K562 (cell line): ENCODE measurements around the gene LAMA1. TPM values are rescaled to one million over a fixed set of nuclear protein-coding genes. Genes with fewer than 3 reads are reported as not detected.

Source experiments
- ATAC-seq: fragments of 200-7000 bp; cut with Tn5 transposase; 3 replicates; pipeline ENCODE4 v1.9.1; 2020; ENCODE audit warnings: moderate library complexity
- BruUV-seq: library from RNA; stranded (reverse); fragments of 400-500 nt; replicated peaks from 2 replicates; lab custom pipeline; 2021; lab: Mats Ljungman, UMichigan
- CTCF ChIA-PET: fragments of 300-600 bp; formaldehyde crosslinking; extraction: SDS; loops from one replicate; lab custom pipeline; 2021; ENCODE audit warnings: low intra/inter-chr PET ratio; lab: Yijun Ruan, JAX
- POLR2A ChIA-PET: fragments of 300-600, 350-650 bp; sonication (Branson Sonifier 250); formaldehyde crosslinking; extraction: SDS; loops from one replicate; lab custom pipeline; 2021; ENCODE audit warnings: antibody characterized with exemption, inconsistent platforms; lab: Yijun Ruan, JAX
- DNase-seq, 4 experiments: peaks; one replicate each; pipeline versions ENCODE4 v3.0.0 to v3.0.0-alpha.2; 2011 to 2018; ENCODE audit warnings: low spot score in 3 of 4, mixed read lengths in 3 of 4; ENCODE audit errors: extremely low read depth in 1 of 4
- FAIRE-seq: peaks from 2 replicates; lab custom pipeline; 2011; peaks lifted over from hg19 to GRCh38; lab: Jason Lieb, UNC
- H2AFZ ChIP-seq: 2 replicates; pipeline ENCODE4 v1.6.0; 2011; ENCODE audit warnings: low read depth, low read length, control low read depth, inconsistent platforms
- H3K27ac ChIP-seq: fragments of 200-600 bp; 3 replicates; pipeline ENCODE4 v1.8.0; 2011; ENCODE audit warnings: low read depth, mild to moderate bottlenecking, control low read depth, inconsistent platforms, low read length, moderate library complexity, mixed read lengths; ENCODE audit errors: extremely low read depth
- H3K27me3 ChIP-seq, 2 experiments: fragments of 300-600 bp in 1 of 2; 2 replicates in 1 of 2; 3 replicates in 1 of 2; pipeline versions ENCODE4 v1.6.0 to v1.8.0; 2011; ENCODE audit warnings: inconsistent platforms in 2 of 2, low read length in 2 of 2, mild to moderate bottlenecking in 1 of 2, mixed read lengths in 1 of 2, moderate library complexity in 1 of 2; ENCODE audit not compliant: control insufficient read depth in 2 of 2, insufficient read depth in 2 of 2
- H3K36me3 ChIP-seq: fragments of 300-600 bp; 3 replicates; pipeline ENCODE4 v1.8.0; 2011; ENCODE audit warnings: mild to moderate bottlenecking, low read length, inconsistent platforms; ENCODE audit not compliant: control insufficient read depth, insufficient read depth
- H3K4me1 ChIP-seq, 2 experiments: fragments of 200-600 bp in 1 of 2; replicated peaks in 1 of 2; 2 replicates in 1 of 2; 3 replicates in 1 of 2; pipeline versions ENCODE4 v1.5.1 to v1.8.0; 2011; ENCODE audit warnings: inconsistent platforms in 2 of 2, low read length in 2 of 2, mild to moderate bottlenecking in 1 of 2, mixed read lengths in 1 of 2, moderate library complexity in 1 of 2; ENCODE audit not compliant: control insufficient read depth in 2 of 2, insufficient read depth in 2 of 2
- H3K4me2 ChIP-seq: 2 replicates; pipeline ENCODE4 v1.6.1; 2011; ENCODE audit warnings: low read length, control low read depth, inconsistent platforms, mixed read lengths; ENCODE audit not compliant: insufficient read depth
- H3K4me3 ChIP-seq: fragments of 200-600 bp; sonication (generic), shearing (Covaris generic); 2 replicates; pipeline ENCODE4 v1.5.1; 2016; ENCODE audit warnings: control low read depth, inconsistent platforms
- H3K79me2 ChIP-seq: fragments of 200-600 bp; 3 replicates; pipeline ENCODE4 v1.8.0; 2011; ENCODE audit warnings: low read length, inconsistent platforms; ENCODE audit not compliant: control insufficient read depth, insufficient read depth
- H3K9ac ChIP-seq, 2 experiments: 2 replicates each; pipeline versions ENCODE4 v1.6.0 to v1.6.1; 2011; ENCODE audit warnings: low read depth in 2 of 2, low read length in 2 of 2, control low read depth in 1 of 2, inconsistent platforms in 1 of 2, mild to moderate bottlenecking in 1 of 2, mixed read lengths in 1 of 2; ENCODE audit not compliant: insufficient read depth in 1 of 2
- H3K9me1 ChIP-seq: one replicate; pipeline ENCODE4 v1.6.0; 2011; ENCODE audit warnings: inconsistent platforms, mild to moderate bottlenecking, low read length, moderate library complexity; ENCODE audit not compliant: control insufficient read depth, insufficient read depth
- H3K9me3 ChIP-seq: replicated peaks from 2 replicates; pipeline ENCODE4 v1.5.1; 2011; ENCODE audit warnings: low read depth, low read length, inconsistent platforms; ENCODE audit not compliant: control insufficient read depth, insufficient read depth
- H4K20me1 ChIP-seq: replicated peaks from 2 replicates; pipeline ENCODE4 v1.6.1; 2011; ENCODE audit warnings: low read length, inconsistent platforms, mixed read lengths; ENCODE audit not compliant: control insufficient read depth, insufficient read depth
- DNMT1 ChIP-seq: fragments of 450-650 bp; IDR thresholded peaks from 2 replicates; pipeline ENCODE4 v1.6.1; 2016; ENCODE audit warnings: antibody characterized with exemption, mild to moderate bottlenecking
- EGR1 ChIP-seq: fragments of 450-650 bp; conservative IDR thresholded peaks from 2 replicates; pipeline ENCODE4 v1.6.1; 2017; ENCODE audit warnings: mild to moderate bottlenecking
- MEIS2 ChIP-seq: fragments of 450-650 bp; IDR thresholded peaks from 2 replicates; pipeline ENCODE4 v1.6.1; 2014; ENCODE audit warnings: mild to moderate bottlenecking; ENCODE audit not compliant: partially characterized antibody
- NONO ChIP-seq, 2 experiments: fragments of 200-400 bp in 1 of 2; fragments of 450-650 bp in 1 of 2; formaldehyde crosslinking in 1 of 2; IDR thresholded peaks; 2 replicates each; pipeline ENCODE4 v1.6.1; 2017; ENCODE audit warnings: low read depth in 2 of 2, mild to moderate bottlenecking in 2 of 2, moderate library complexity in 2 of 2, low read length in 1 of 2
- XRCC4 ChIP-seq: IDR thresholded peaks from one replicate; pipeline ENCODE4 v1.6.1; 2011; ENCODE audit not compliant: insufficient read depth, insufficient read length; ENCODE audit errors: extremely low read depth
- ZBED1 ChIP-seq: IDR thresholded peaks from 2 replicates; pipeline ENCODE4 v1.6.1; 2014
- ZNF197 ChIP-seq: fragments of 200-800 bp; sonication (Bioruptor generic); IDR thresholded peaks from 2 replicates; pipeline ENCODE4 v1.6.1; 2016; ENCODE audit warnings: low read depth, missing genetic modification characterization, missing compliant biosample characterization
- WGBS: fragments of 100-300 bp; shearing (Covaris generic); methylation state at CpG from one replicate; pipeline ENCODE4 v1.1.6; 2016; ENCODE audit warnings: low coverage, mixed read lengths; ENCODE audit not compliant: insufficient coverage; ENCODE audit errors: missing lambda C conversion rate; 5-methylcytosine and 5-hydroxymethylcytosine counted together
- in situ Hi-C: fragments of 300-500 bp; cut with MboI; formaldehyde crosslinking; loops from 4 replicates; pipeline ENCODE4 v1.15.0; 2018; ENCODE audit warnings: inconsistent platforms, mixed read lengths
- intact Hi-C: fragments of 100-400 bp; cut with micrococcal nuclease; formaldehyde crosslinking; loops from 2 replicates; pipeline ENCODE4 v1.14.2; 2022
- polyA plus RNA-seq, 8 experiments: library from polyadenylated mRNA; depleted of rRNA in 4 of 8; stranded (reverse) in 5 of 8; unstranded in 3 of 8; fragments of >200 nt; fragmentation: Nextera tagmentation in 2 of 8; fragmentation: Illumina TruSeq in 1 of 8; extraction: Ambion mirVana in 2 of 8; extraction: Trizol in 1 of 8; gene quantifications; 2 replicates each; pipeline versions ENCODE4 v1.2.1 to v1.2.3, GENCODE V29; 2011 to 2014; ENCODE audit warnings: inconsistent platforms in 1 of 8, missing spikeins in 1 of 8
- total RNA-seq, 7 experiments: library from RNA; depleted of rRNA in 6 of 7; stranded (reverse); fragments of >200 nt in 6 of 7; fragmentation: Illumina TruSeq in 2 of 7; extraction: Trizol in 2 of 7; gene quantifications; 2 replicates each; pipeline versions ENCODE4 v1.2.1 to v1.2.3, GENCODE V29; 2011 to 2021; ENCODE audit warnings: low replicate concordance in 1 of 7

LAMA1 gene
- total and polyA plus RNA-seq, 9 of the 15 experiments (the other 6 are each of a cell fraction or from before 2014, with no cell fraction given), result 0.04 TPM; not detected in 8

GRCh38 chr18:7068871-7069590, 48.6 kb downstream of the LAMA1 start:
- TF ChIP-seq NONO (IDR thresholded peaks at IDR 0.05; ENCODE audit: low read depth in 2 of 2, low read length in 1 of 2) (no peak), XRCC4 (no peak), ZNF197 (CRISPR knock-in tag) (no peak), MEIS2 (no peak), ZBED1 (no peak), DNMT1 (no peak), EGR1 (no peak)
- POLR2A ChIA-PET, result no interaction called here
- Histone ChIP-seq H3K9ac (no peak overlapping the region), H3K4me2 (no peak overlapping the region), H2AFZ (no peak overlapping the region), H3K4me3 (no peak overlapping the region), H3K36me3 (no peaks in the 10 kb centered on the region), H3K79me2 (no peaks in the 10 kb centered on the region), H4K20me1 (no peaks in the 10 kb centered on the region; the same call in 1 of the 2 replicates), H3K27me3 (peaks cover 0 to 3% of the 10 kb centered on the region in 2 experiments; a peak in 4 of 5 replicates), H3K9me3 (no peaks in the 10 kb centered on the region), H3K9me1 (no peaks in the 10 kb centered on the region), H3K4me1 (no peaks in the 10 kb centered on the region; a peak in 1 of 5 replicates), H3K27ac (no peak overlapping the region)
- intact Hi-C loops (no loop called here), in situ Hi-C loops (no loop called here)
- DNase-seq (no peak), ATAC-seq (no peak), FAIRE-seq (no peak)
- CTCF ChIA-PET, result interaction anchor here (0.6 kb wide), 1 partner anchor 45 kb away, joined by 3 read pairs; no protein-coding TSS in a partner anchor
- under 1% methylated on average over 9 of the region's 9 CpGs for WGBS
- BruUV-seq, result no TSS peak
